Right ventricle myocardium superior (tissue), 1 donor: ENCODE results near the gene RBMX. TPM values are rescaled to one million over a fixed set of nuclear protein-coding genes. Genes with fewer than 3 reads are reported as not detected.
A peak's percentile ranks its signal among the peaks of the same experiment; 100 is the strongest.
"Not testable (repeated sequence)": the region's sequence is repeated elsewhere in the genome, so short reads cannot be mapped to it uniquely, and the experiment has no call there.

ENCODE experiments used
- ATAC-seq: fragments of 200-7000 bp; cut with Tn5 transposase; one replicate; pipeline ENCODE4 v1.9.1; 2020; ENCODE audit warnings: mild to moderate bottlenecking; ENCODE audit not compliant: poor library complexity
- DNase-seq: peaks from one replicate; pipeline ENCODE4 v3.0.0-alpha.2; 2020
- intact Hi-C: fragments of 100-400 bp; cut with DNase I; formaldehyde crosslinking; loops from one replicate; pipeline ENCODE4 v1.11.2; 2022
- long read RNA-seq: library from polyadenylated mRNA; unstranded; transcript quantifications from one replicate; pipeline ENCODE4 v2.0.0, GENCODE V29; 2021
- total RNA-seq: library from RNA; stranded (reverse); fragmentation: NEBNext Ultra II Directional; extraction: Animal tissue kit (Norgen Biotek cat#: 25700); gene quantifications from one replicate; pipeline ENCODE4 v1.2.1, GENCODE V29; 2021
- donor health status: DM: no; HTN: yes; CAD: no; lungs with severe emphysema.

RBMX gene
- total RNA-seq, result 78.3 TPM
- long read RNA-seq, transcript RBMX-201 (9 exons, 2,012 nt), result major isoform, 155 of 193 reads
- long read RNA-seq, partial matches to known transcripts, result 8 of 193 reads
- long read RNA-seq, other reads (novel, unspliced or antisense), result 30 of 193 reads

DNA sequence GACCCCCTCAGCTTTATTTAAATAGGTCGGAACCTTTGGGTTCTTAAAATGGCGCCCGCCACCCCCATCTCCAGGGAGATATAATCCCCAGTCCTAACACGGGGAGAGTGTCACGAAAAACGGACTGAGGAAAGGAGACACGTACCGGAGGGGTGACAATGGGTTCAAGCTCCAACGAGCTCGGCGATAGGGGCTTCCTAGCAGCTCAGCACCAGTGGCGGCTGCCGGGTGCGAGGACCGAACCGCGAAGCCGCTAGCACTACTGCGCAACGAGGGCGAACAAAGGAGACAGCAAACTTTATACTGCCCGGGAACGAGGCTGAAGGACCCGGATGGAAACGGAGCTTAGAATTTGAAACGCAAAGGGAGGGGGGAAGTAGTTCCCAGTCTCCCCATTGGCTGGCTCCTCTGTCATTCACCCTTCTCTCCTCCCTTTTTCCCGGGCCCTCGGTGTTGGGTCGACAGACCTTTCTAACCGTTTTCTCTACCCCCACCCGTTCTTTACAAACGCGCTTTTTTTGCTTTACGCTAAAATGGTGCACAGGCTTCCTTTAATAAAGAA, at the start of gene RBMX:
Gene RBMX, minus strand, starts transcription at position 274 of the 562 bp plus-strand sequence. CDS start 1,298 bp downstream, outside the sequence.
- ATAC-seq (peak; percentile 97), DNase-seq (peak; percentile 90)
- intact Hi-C loops, result no loop called here

DNA sequence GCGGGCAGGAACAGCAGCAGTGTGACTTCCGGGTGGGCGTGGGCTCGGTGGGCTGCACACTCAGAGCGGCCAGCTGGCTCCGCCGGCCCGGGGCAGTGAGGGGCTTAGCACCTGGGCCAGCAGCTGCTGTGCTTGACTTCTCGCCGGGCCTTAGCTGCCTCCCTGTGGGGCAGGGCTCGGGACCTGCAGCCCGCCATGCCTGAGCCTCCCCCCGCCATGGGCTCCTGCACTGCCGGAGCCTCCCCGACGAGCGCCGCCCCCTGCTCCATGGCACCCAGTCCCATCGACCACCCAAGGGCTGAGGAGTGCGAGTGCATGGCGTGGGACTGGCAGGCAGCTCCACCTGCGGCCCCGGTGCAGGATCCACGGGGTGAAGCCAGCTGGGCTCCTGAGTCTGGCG, 40.9 kb upstream of the RBMX start:
- ATAC-seq, intact Hi-C loops, DNase-seq: not testable (repeated sequence)

GRCh38 chrX:136920001-136920400, 39.5 kb upstream of the RBMX start:
- ATAC-seq (no peak), DNase-seq (no peak)
- intact Hi-C loops, result no loop called here

DNA sequence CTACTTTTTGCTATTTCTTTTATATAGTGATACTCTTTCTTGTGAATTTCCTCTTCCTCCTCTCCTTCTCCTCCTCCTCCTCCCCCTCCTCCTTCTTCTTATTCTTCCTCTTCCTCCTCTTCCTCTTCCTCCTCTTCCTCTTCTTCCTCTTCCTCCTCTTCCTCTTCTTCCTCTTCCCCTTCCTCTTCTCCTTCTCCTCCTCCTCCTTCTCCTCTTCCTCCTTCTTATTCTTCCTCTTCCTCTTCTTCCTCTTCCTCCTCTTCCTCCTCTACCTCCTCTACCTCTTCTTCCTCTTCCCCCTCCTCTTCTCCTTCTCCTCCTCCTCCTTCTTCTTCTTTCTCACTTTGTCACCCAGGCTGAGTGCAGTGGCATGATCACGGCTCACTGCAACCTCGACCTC, 36.3 kb upstream of the RBMX start:
- no peak for ATAC-seq
- intact Hi-C loops, result loop anchor here (10.0 kb wide), 1 partner anchor 212 kb away; no protein-coding TSS in a partner anchor
- no peak for DNase-seq

DNA sequence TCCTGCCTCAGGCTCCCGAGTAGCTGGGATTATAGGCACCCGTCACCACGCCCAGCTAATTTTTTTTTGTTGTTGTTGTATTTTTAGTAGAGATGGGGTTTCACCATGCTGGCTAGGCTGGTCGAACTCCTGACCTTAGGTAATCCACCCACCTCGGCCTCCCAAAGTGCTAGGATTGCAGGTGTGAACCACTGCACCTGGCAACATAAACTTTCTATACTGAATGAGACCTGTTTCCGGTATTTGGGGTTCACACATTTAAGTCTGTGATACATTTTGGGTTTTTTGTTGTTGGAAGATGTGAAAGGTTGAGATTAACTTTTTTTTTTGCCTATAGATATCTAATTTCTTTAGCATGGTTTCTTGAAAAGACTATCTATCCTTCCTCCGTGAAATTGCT, 31.1 kb upstream of the RBMX start:
- intact Hi-C loops, result loop anchor here (10.0 kb wide), 1 partner anchor 207 kb away; no protein-coding TSS in a partner anchor
- ATAC-seq, DNase-seq: not testable (repeated sequence)

GRCh38 chrX:136911253-136911652, 30.7 kb upstream of the RBMX start:
- intact Hi-C loops, result loop anchor here (10.0 kb wide), 1 partner anchor 206 kb away; no protein-coding TSS in a partner anchor
- DNase-seq (no peak), ATAC-seq (no peak)

- no peak for ATAC-seq
- intact Hi-C loops, result loop anchor here (10.0 kb wide), 1 partner anchor 206 kb away; no protein-coding TSS in a partner anchor
- DNase-seq, result no peak
Measured at GRCh38 chrX:136910565-136911035, 30.1 kb upstream of the RBMX start.

DNA sequence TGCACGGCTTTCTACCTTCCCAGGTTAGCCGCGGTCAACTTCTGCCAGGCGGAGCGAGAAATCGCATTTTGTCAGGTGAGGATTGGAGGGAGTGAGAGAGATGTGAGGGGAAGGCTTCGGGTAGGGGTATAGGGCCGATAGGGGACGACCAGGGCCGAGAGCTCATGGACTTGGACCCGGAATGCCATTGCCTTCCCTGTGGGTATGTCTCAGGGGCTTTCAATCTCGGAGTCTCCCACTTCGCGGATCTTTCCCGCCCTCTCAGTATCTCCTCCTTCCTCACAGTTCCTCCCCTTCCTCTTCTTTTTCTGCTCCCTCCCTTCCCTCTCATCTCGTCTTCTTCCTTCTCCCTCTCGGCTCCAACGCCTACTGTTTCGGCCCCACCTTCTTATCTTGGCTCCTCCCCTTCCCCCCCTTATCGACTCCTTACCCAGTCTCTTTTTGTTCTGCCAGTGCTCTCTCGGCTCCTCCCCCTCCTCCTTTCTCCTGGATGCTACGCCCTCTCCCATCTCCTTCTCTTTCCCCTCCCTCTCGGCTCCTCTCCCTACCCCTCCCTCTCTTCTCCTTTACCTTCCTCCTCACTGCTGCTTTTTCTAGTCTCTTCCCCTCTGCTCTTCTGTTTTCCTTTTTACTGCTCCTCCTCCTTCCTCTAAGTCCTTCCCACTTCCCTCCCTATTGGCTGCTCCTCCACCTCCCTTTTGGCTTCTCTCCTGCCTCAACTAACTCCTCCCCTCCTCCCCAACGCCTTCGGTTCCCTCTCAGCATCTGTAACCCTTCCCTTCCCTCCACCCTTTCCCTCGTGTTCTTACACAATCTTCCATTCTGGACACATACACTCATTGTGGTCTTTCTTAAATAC, 29.4 kb upstream of the RBMX start:
- ATAC-seq (peak; percentile 85), DNase-seq (peak; percentile 76)
- intact Hi-C loops, result loop anchor here (10.0 kb wide), 1 partner anchor 205 kb away; no protein-coding TSS in a partner anchor

DNA sequence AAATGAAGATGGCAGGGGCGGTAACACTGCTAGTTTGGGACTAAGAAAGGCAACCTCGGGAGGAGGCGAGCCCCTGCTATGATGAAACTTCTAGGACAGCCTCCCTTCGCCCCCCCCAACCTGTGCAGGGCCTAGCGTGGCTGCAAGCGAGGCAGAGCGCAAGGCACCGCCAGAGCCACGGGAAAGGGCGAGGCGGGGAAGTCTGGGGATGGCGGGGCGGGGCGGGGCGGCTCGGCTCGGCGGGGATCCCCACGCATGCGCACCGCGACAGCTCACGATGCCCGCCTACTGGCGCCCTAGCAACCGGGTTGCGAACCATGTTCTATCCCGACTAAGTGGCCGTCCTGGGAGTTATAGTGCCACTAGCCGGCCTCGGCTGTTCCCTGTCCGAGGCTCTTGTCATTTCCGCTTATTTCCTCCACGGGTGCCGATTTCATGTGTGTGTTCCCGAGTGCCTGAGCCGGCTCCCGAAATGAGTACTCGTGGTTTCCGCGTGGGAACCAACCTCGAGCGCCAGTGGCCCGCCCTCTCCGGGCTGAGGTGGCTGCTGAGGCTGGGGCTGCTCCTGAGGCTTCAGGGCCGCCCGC, 28.7 kb upstream of the RBMX start:
- DNase-seq, result peak; percentile 86
- ATAC-seq, result peak; percentile 95
- intact Hi-C loops, result no loop called here

DNA sequence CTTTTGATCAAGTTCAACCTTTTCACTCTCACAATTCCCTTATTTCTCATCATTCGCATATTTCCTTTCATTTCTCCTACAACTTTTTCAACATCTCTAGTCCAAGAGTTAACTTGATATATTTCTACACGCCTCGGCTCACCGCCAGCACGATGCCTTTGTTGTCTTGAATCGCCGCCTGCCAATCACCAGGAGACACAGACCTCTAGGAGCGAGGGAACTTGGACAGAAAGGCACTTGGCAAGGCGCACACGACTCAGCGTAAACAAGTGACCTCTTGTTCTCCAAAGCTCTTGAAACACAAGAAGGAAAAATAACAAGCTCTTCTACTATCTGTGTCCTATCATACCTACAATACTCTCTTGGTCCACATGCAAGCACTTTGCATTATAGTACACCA, 27.1 kb upstream of the RBMX start:
- intact Hi-C loops, result no loop called here
- peak; percentile 68 for DNase-seq
- ATAC-seq, result no peak

DNA sequence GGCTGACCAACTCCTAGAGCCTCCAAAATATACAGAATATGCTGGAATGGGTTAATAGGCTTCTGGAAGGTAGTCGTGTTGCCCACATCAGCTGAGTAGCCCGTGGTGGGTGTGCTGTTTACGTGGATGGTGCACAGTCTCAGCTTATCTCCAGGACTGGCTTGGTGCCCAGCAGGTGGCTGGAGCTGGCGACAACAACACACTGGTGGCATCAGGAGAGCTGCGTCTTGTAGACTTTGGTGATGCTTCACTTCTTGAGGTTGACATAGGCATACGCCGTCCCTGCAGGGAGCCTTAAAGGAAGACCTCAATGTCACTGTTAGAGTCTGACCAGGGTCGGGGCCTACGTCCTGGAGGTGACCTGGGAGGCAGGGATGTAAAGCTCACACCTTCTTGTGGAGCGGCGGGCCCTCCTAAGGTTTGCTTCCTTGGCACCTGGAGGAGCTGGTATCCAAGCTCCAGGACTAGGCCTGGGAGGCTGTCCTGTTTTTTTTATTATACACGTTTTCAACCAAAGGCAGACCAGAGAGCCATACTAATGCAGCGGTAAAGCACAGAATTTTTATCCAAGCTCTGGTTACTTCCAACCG, 26.5 kb upstream of the RBMX start:
- intact Hi-C loops, result no loop called here
- no peak for ATAC-seq
- DNase-seq, result no peak

GRCh38 chrX:136904067-136904466, 23.5 kb upstream of the RBMX start:
- DNase-seq, ATAC-seq, intact Hi-C loops: not testable (repeated sequence)

- DNase-seq, intact Hi-C loops, ATAC-seq: not testable (repeated sequence)
Measured at GRCh38 chrX:136900071-136900470, 19.5 kb upstream of the RBMX start.

- no peak for ATAC-seq
- no peak for DNase-seq
- intact Hi-C loops, result no loop called here
Measured at GRCh38 chrX:136899221-136899620, 18.7 kb upstream of the RBMX start.

DNA sequence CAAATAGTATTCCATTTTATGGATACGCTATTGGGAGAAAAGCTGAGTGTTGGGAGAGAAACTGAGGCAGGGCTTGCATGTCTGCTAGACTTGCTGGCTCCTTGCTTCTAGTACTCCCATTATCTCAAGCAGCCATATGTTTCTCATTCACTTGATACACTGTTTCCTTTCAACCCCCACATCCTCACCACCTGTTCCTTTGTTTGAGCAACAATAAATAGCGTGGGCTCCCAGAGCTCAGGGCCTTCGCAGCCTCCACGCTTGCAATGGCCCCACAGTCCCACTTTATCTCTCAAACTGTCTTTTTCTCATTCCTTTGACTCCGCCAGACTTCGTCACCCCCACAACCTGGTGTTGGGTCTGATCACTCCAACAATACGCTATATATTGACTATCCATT, 18.2 kb upstream of the RBMX start:
- intact Hi-C loops, DNase-seq, ATAC-seq: not testable (repeated sequence)

- ATAC-seq (no peak), DNase-seq (no peak)
- intact Hi-C loops, result no loop called here
Measured at GRCh38 chrX:136896121-136896914, 15.8 kb upstream of the RBMX start.

- intact Hi-C loops, result no loop called here
- no peak for ATAC-seq
- no peak for DNase-seq
Measured at GRCh38 chrX:136892412-136892811, 11.9 kb upstream of the RBMX start.

DNA sequence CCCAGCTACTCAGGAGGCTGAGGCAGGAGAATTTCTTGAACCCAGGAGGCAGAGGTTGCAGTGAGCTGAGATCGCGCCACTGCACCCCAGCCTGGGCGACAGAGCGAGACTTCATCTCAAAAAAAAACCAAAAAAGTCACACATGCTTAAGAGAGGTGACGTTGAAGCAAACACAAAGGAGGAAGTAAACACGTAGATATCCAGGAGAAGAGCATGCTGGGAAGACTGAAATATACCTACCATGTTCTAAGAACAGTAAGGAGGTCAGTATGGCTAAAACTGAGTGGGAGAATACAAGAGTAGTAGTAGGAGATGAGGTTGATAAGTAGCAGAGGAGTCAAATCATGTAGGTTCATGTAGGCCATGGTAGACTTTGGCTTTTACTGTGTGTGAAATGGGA, 10.1 kb upstream of the RBMX start:
- DNase-seq, intact Hi-C loops, ATAC-seq: not testable (repeated sequence)
